Measurements from ENCODE around the gene NEAT1. TPM values are rescaled to one million over a fixed set of nuclear protein-coding genes. Genes with fewer than 3 reads are reported as not detected.

Gene NEAT1
- total RNA-seq, 1 donor from 2014 or later = 269 TPM

GRCh38 chr11:65418431-65418680 is 4.2 kb upstream of the NEAT1 start:
- H3K27ac Mint-ChIP-seq = peak overlapping the region; percentile 100
- no peak for TF ChIP-seq CTCF (IDR thresholded peaks at IDR 0.05; ENCODE audit: unreplicated experiment)
- H3K27me3 Mint-ChIP-seq (ENCODE audit: low read depth) = no peaks in the 10 kb centered on the region
- DNase-seq (ENCODE audit: low spot score in 2 of 2, unreplicated experiment in 2 of 2) = no peak
- H3K4me3 Mint-ChIP-seq = peak overlapping the region; percentile 60
- no peaks in the 10 kb centered on the region for H3K36me3 Mint-ChIP-seq
- H3K9me3 Mint-ChIP-seq = no peaks in the 10 kb centered on the region
- peaks cover 68% of the 10 kb centered on the region for H3K4me1 Mint-ChIP-seq

- no peaks in the 10 kb centered on the region for H3K36me3 Mint-ChIP-seq
These were observed 3.7 kb upstream of the NEAT1 start for GRCh38 chr11:65418681-65419459.

GRCh38 chr11:65419460-65419771 is 3.2 kb upstream of the NEAT1 start:
- no peak for TF ChIP-seq CTCF (IDR thresholded peaks at IDR 0.05; ENCODE audit: unreplicated experiment)
- Mint-ChIP-seq H3K27ac (peak overlapping the region; percentile 100), H3K27me3 (ENCODE audit: low read depth) (no peaks in the 10 kb centered on the region), H3K4me1 (peaks cover 75% of the 10 kb centered on the region), H3K4me3 (peak overlapping the region; percentile 60), H3K36me3 (no peaks in the 10 kb centered on the region), H3K9me3 (no peaks in the 10 kb centered on the region)
- DNase-seq (ENCODE audit: low spot score in 2 of 2, unreplicated experiment in 2 of 2) = no peak

More at GRCh38 chr11:65418681-65419459, 3.7 kb upstream of the NEAT1 start:
- Mint-ChIP-seq H3K4me3 (peak overlapping the region; percentile 60), H3K9me3 (no peaks in the 10 kb centered on the region), H3K4me1 (peaks cover 71% of the 10 kb centered on the region), H3K27me3 (ENCODE audit: low read depth) (no peaks in the 10 kb centered on the region), H3K27ac (peak overlapping the region; percentile 100)
- DNase-seq (ENCODE audit: low spot score in 2 of 2, unreplicated experiment in 2 of 2) = peak; percentile 66 to 83
- TF ChIP-seq CTCF (IDR thresholded peaks at IDR 0.05; ENCODE audit: unreplicated experiment) = no peak

GRCh38 chr11:65419772-65420481 is 2.7 kb upstream of the NEAT1 start:
- Mint-ChIP-seq H3K9me3 (no peaks in the 10 kb centered on the region), H3K4me1 (peaks cover 80% of the 10 kb centered on the region), H3K36me3 (no peaks in the 10 kb centered on the region), H3K27me3 (ENCODE audit: low read depth) (no peaks in the 10 kb centered on the region), H3K4me3 (peak overlapping the region; percentile 47), H3K27ac (peak overlapping the region; percentile 100)
- TF ChIP-seq CTCF (IDR thresholded peaks at IDR 0.05; ENCODE audit: unreplicated experiment) = no peak
- DNase-seq (ENCODE audit: low spot score in 2 of 2, unreplicated experiment in 2 of 2) = peak in 1 of 2 experiments; percentile 67

GRCh38 chr11:65420506-65420905 is 2.1 kb upstream of the NEAT1 start:
- no peak for DNase-seq (ENCODE audit: low spot score in 2 of 2, unreplicated experiment in 2 of 2)
- no peaks in the 10 kb centered on the region for H3K36me3 Mint-ChIP-seq
- H3K9me3 Mint-ChIP-seq = no peaks in the 10 kb centered on the region
- TF ChIP-seq CTCF (IDR thresholded peaks at IDR 0.05; ENCODE audit: unreplicated experiment) = no peak
- H3K4me3 Mint-ChIP-seq = peak overlapping the region; percentile 88
- no peaks in the 10 kb centered on the region for H3K27me3 Mint-ChIP-seq (ENCODE audit: low read depth)
- H3K27ac Mint-ChIP-seq = peak overlapping the region; percentile 100
- peaks cover 86% of the 10 kb centered on the region for H3K4me1 Mint-ChIP-seq
